Measurements from ENCODE around the gene CTRL. TPM values are rescaled to one million over a fixed set of nuclear protein-coding genes. Genes with fewer than 3 reads are reported as not detected.
"Not testable (repeated sequence)": the region's sequence is repeated elsewhere in the genome, so short reads cannot be mapped to it uniquely, and the experiment has no call there.

The CTRL gene
- total RNA-seq, 1 experiment from 2014 or later: 0.24 TPM

GRCh38 chr16:67924140-67924906 lies 7.3 kb downstream of the CTRL start:
- no peak for DNase-seq (ENCODE audit: low read depth)

DNA sequence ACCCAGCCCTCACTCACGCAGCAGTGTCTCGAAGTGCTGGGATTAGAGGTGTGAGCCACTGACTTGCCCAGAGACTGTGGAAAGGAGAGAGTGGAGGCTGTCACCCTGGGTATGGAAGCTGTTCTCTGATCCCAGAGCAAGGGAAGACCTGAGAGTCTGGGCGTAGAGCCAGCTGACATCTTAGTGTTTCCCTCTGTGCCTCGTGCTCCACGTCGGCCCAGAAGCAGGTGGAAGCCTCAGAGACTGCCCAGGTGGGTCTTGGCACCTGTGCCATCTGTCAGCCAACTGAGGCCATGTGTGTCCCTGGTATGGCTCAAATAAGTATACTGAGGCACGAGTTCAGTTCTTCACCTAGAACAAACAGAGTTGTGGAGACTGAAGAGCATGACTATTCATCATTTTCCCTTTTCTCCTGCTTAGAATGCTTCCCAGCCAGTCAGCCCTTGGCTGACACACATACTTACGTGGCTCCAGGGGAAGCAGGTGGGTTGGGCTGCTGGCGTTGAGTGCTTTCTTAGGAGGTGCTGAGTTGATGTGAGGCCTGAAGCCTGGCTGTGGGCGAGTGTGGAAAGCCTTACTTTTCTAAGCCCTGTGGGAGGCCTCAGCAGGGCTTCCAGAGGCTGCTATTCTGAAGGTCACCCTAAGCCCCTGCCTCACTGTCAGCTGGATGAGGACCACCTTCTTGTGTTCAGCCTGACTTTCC lies 8.1 kb downstream of the CTRL start:
- no peak for DNase-seq (ENCODE audit: low read depth)

DNA sequence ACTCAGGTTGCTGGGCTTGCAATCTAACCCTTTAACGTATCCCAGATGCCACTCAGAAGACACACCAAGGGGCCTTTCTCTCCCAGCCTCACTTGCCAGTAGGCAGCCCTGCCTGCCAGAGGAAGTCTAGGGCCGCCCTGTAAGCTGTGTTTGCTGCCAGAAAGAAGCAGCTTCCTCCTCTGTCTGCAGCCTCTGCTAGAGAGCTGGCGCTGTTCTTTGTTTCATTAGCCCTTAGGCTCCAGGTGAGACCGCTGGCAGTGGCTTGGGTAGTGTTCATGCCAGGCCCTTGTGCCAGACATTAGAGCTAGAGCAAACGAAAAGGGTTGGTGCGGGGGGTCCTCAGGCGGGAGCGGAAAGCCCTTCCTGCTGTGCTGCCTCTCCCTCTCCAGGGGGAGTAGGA lies 8.9 kb downstream of the CTRL start:
- DNase-seq (ENCODE audit: low read depth): no peak

DNA sequence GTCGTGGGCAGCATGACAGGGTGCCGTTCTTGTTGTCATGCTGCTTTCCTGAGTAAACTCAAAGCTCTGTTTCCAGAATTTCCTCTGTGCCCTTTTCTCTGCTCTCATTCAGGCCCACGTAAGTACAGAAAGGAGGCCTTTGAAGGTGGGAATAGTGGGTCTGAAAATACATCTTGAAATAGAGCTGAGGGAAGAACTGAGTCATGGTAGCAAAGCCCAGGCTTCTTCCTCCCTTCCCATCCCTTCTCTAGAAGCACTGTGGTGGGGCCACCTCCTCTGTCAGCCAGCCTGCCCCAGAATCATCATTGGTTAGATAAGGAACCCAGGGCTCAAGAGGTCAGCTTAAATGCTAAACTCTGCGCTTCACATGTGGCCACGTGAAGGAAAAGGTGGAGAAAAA lies 9.4 kb downstream of the CTRL start:
- DNase-seq (ENCODE audit: low read depth): no peak

DNA sequence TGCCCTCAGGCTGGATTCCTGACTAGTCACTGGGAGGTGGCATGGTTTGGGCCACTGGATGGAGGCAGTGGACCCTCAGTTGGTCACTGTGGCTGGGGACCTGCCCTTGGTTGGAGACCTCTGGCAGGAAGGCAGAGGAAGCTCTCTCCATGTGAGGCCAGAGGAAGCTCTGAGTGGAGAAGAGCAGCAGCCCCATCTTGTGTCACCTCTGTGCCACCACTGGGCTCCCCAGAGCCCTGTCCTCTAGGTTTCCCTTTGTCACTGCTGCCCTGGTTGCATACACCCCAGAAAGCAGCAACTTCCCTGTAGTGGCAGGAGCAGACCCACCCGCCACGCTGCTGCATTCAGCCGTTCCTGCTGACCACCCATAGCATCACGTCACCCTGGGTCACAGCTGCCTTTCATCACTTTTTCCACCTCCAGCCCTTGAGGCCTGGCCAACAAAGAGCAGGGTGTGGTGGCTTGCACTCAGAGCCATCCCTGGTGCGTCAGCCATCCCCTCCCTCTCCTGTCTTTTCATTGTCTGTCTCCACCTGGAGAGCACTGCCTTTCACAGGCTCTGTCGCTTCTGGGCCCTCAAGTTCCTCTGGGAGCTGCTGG lies 11.9 kb downstream of the CTRL start:
- DNase-seq (ENCODE audit: low read depth): no peak

DNA sequence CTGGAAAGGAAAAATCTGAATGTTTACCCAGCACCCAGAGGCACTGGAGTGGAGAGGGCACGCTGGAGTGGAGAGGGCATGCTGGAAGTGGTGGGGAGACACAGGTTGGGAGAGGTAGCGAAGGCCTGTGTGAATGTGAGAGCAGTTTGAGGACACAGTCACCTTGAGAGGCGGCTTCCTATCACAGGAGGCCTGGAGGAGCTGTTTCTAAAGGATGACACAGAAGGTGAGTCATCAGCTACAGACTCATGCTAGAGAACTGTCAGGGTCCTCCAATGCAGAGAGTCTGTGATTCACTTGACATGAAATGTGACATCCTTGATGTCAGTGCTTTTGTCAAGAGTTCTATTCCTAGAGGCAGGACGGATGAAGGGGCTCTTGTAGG lies 13.8 kb downstream of the CTRL start:
- peak; percentile 88 for DNase-seq (ENCODE audit: low read depth)

DNA sequence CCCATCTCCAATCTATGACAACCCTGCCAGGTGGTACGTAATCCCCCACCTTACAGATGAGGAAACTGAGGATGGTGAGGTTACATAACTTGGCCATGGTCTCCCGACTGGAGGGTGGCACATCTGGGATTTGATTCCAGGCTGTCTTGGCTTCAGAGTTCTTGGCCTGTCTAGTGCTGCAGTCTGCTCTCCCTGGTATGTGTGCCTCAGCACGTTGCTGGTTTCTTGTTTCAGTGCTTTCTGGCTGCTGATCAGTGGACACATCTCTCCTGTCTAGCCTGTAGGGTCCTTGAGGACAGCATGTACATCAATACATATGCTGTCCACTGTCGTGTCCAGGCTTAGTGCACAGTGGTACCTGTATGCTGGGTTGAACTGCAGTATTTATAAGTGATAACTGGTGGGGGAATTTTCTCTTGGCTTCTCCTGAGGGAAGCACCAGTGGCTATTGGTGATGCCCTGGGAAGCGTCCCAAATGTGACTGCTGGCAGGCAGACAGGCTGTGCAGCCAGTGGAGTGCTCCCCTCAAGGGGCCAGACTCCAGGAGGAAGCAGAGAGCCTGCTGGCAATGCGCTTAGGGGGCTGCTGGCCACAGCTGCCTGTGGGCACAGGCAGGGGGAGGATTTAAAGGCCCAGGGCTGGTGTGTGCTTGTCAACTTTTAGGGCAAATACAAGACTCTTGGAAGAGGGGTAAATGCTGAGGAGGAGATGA lies 14.4 kb downstream of the CTRL start:
- DNase-seq (ENCODE audit: low read depth): peak; percentile 62

DNA sequence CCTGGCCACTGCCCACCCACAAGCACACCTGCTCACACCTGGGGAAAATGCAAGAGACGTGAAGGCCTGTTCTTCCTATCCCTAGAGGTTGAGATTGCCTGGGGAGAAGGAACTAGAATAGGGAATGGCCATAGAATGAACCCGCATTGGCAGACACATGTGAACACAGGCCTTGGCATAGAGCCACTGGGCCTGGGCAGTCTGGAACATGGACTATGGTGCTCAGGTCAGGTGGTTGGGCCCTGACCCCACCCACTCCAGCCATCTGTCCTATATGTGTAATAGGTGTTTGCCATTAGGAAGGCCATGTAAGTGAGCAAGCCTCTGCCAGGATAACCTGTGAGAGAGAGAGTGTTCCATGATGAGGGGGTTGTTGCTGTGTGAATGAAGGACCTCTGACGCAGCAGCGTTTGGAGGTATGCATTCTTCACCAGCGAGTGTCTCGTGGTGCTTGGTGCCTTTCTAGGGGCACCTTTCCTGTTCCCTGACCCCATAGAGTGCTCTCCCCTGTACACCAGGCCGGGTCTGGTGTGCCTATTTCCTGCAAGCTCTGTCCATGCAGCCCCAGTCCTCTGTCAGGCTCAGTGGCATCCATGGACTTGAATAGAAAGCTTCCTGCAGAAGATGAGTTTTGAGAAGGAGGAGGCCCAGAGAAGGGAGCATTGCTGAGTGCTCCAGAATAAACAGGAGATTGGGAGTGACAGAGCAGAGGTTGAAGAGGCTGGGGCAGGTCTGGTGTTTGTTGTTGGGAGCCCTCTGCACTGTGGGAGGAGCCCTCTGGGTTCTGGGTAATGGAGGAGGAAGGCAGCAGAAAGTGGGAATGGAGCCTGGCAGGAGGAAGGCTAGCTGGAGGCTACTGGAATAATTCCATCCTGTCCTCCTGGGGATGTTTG lies 15.6 kb downstream of the CTRL start:
- DNase-seq (ENCODE audit: low read depth): no peak

GRCh38 chr16:67915496-67915769 lies 16.2 kb downstream of the CTRL start:
- DNase-seq (ENCODE audit: low read depth): not testable (repeated sequence)

DNA sequence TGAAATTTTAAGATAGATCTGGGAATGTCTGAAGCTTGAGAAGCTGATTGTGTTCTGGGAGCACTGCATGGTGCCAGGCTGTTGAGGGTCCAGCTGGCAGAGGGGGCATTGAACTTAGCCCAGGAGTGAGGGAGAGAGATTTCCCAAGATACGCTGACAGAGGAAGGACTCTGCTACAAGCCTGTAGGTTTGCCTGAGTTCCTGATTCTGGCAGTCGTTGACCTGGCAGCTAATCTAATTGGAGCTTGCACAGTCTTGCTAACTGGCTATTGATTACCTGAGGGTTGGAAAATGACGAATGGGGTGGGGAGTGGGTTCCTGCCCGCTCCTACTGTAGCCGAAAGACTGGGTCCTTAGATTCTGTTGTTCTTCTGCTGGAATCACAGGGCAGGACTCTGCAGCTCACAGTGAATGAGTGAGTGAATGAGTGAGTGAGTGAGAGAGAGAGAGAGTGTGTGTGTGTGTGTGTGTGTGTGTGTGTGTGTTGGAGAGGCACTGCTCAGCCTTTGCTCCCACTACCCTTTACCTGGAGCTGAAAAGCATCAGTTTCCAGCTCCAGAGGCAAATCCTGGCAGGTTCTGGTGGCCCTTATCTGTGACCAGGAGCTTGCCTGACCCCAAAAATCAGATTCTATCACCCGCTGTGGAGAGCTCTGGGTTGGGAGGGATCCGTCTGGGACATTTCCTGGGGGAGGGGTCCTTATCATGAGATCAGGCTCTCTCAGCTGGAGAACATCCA lies 16.7 kb downstream of the CTRL start:
- DNase-seq (ENCODE audit: low read depth): no peak

DNA sequence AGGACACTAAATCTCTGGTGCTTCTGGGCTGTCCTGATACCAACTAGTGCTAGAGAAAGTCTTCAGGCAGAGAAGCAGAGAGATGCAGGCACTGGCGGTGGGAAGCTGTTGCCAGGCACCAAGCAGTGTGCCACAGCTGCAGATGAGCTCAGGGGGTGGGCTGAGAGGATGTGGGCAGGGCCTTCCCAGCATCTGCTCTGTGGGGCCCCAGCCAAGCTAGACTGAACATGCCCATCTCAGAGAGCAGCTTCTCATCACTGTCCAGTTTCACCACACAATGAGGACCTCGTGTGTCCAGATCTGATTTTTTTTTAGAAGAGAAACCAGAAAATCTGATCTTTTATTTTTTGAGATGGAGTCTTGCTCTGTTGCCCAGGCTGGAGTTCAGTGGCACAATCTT lies 21.5 kb downstream of the CTRL start:
- DNase-seq (ENCODE audit: low read depth): peak; percentile 32

DNA sequence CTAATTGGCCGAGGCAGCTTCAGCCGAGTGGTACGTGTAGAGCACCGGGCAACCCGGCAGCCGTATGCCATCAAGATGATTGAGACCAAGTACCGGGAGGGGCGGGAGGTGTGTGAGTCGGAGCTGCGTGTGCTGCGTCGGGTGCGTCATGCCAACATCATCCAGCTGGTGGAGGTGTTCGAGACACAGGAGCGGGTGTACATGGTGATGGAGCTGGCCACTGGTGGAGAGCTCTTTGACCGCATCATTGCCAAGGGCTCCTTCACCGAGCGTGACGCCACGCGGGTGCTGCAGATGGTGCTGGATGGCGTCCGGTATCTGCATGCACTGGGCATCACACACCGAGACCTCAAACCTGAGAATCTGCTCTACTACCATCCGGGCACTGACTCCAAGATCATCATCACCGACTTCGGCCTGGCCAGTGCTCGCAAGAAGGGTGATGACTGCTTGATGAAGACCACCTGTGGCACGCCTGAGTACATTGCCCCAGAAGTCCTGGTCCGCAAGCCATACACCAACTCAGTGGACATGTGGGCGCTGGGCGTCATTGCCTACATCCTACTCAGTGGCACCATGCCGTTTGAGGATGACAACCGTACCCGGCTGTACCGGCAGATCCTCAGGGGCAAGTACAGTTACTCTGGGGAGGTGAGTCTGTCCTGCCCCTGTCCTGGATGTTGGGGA lies 22.5 kb downstream of the CTRL start:
- no peak for DNase-seq (ENCODE audit: low read depth)

DNA sequence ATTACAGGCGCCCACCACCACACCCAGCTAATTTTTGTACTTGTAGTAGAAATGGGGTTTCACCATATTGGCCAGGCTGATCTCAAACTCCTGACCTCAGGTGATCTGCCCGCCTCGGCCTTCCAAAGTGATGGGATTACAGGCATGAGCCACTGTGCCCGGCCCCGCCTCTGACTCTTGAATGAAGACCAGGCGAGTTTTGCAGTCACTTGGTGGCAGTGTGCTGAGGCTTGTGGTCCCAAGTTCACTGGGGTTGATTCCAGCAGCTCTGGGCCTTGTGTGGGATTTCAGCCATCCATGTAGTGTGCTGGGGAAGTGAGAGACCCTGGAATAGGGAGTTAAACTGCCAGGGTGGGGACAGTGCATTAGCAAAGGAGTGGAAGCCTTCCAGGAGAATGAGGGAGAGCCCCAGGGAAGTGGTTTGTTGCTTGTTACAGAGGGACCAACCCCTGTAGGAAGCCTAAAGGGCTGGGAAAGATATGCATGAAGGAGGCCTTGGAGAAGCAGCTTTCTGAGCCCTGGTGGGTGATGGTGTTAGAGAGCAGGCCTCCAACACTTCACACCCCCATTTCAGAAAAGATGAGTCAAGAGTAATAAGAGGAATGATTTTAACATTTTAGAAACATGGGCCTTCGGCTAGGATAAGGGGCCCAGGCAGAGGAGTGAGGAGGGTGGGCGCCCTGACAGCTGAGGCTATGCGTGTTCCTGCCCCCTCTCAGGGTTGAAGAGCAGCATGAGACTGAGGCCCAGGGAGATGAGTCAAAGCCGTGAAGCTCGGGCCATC lies 24.1 kb downstream of the CTRL start:
- DNase-seq (ENCODE audit: low read depth): no peak

DNA sequence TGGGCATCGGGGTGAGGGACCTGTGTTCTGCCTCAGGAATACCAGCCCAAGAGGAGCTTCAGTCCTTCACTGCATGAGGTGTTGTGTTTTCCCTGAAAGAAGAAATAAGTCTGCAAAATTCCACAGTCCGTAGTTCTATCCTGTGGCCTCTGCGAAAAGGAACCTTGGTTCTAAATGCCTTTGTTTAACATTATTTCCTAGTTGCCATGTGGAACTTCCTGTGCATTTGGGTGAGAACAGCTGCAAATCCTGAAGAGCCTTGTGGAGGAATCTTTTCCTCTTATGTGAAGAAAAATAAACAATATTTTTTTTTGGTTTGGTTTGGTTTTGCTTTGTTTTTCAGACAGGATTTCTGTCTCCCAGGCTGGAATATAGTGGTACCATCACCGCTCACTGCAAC lies 28.8 kb downstream of the CTRL start:
- DNase-seq (ENCODE audit: low read depth): no peak

GRCh38 chr16:67901734-67902133 lies 29.9 kb downstream of the CTRL start:
- DNase-seq (ENCODE audit: low read depth): no peak

DNA sequence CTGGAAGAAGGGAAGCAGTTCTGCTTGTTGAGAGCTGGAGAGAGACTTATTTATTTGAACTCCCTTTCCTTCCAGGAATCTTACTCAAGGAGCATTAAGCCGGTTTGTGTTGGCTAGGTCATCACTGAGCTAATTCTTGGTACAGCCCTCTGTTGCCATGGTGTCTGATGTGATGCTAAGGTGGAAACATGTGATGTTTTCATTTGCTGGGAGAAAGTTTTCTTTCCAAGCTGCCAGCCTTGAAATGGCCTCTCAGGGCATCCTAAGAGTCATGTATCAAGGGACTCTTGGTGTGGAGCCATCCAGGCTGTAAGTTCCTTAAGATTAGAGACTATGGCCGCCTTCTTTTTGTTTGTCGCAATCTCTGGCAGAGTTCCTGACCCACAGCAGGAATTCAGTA lies 34.4 kb downstream of the CTRL start:
- no peak for DNase-seq (ENCODE audit: low read depth)

- DNase-seq (ENCODE audit: low read depth): no peak
Measured at GRCh38 chr16:67893743-67894399, 37.8 kb downstream of the CTRL start.

DNA sequence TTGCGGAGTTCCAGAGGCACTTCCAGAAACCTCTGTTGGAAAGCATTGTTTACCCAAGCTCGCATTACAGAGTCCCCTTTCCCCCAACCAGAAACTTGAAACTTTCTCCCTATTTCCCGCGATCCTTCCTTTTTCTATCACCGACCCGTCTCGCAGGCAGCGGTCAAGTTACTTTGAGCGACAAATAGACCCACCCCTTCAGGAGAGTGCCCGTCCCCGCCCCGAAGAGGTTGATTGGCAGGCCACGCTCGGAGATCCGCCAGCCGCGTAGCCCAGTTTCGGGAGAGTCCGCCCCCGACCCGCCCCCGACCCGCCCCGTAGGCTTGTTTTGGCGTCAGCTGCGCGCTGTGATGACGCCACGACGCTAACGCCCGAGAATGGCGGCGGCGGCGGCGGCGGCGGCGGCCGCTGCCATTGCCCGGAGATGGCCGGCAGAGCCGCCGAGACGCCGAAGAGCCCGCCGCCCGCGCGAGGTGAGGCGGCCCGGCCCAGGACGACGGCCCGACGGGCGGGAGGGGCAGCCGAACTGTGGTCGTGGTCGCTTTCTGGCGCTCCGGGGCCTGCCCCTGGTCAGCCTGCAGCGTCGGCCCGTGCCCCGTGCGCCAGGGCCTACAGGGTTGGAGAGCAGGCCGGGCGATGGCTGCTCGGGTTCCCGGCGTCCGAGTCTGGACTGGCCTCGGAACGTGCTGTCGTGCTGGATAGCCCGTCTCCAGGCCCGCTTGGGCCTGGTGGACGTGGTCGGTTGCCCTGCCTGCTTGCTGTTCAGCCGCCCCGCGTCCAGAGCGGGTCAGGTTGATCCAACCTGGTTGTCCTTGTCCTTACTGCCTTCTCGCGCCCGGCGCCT lies 38.5 kb downstream of the CTRL start, which contains the start of gene PSKH1:
PSKH1 (plus strand) TSS at position 356 of the 844 bp plus-strand sequence. CDS start 15,496 bp downstream, outside the sequence.
- DNase-seq (ENCODE audit: low read depth): peak; percentile 93
